WTC11 (cell line): ENCODE results near the gene CCDC9. TPM values are rescaled to one million over a fixed set of nuclear protein-coding genes. Genes with fewer than 3 reads are reported as not detected.

ENCODE experiments used
- ATAC-seq: fragments of 200-7000 bp; cut with Tn5 transposase; 2 replicates; pipeline ENCODE4 v1.10.0; 2021; ENCODE audit warnings: mild to moderate bottlenecking, moderate library complexity
- CTCF ChIA-PET: fragments of 300-600 bp; sonication (Branson Sonifier 250); formaldehyde crosslinking; loops from one replicate; lab custom pipeline; 2021; ENCODE audit warnings: antibody characterized with exemption; lab: Charles Lee
- POLR2A ChIA-PET: fragments of 350-600 bp; sonication (Branson Sonifier 250); formaldehyde crosslinking; loops from one replicate; lab custom pipeline; 2021; ENCODE audit warnings: antibody characterized with exemption; lab: Charles Lee
- DNase-seq: peaks from one replicate; pipeline ENCODE4 v3.0.0; 2021; ENCODE audit warnings: low spot score
- H3K27ac Mint-ChIP-seq: 2 replicates; pipeline ENCODE4 v1.8.0; 2021; ENCODE audit warnings: mixed read lengths
- H3K27me3 Mint-ChIP-seq: 2 replicates; pipeline ENCODE4 v1.8.0; 2021; ENCODE audit warnings: low read depth, mild to moderate bottlenecking, moderate library complexity, mixed read lengths
- H3K36me3 Mint-ChIP-seq: 2 replicates; pipeline ENCODE4 v1.8.0; 2021; ENCODE audit warnings: mixed read lengths
- H3K4me1 Mint-ChIP-seq: 2 replicates; pipeline ENCODE4 v1.8.0; 2022; ENCODE audit warnings: mixed read lengths
- H3K4me3 Mint-ChIP-seq: 2 replicates; pipeline ENCODE4 v1.8.0; 2021; ENCODE audit warnings: mild to moderate bottlenecking, moderate library complexity, mixed read lengths
- H3K9me3 Mint-ChIP-seq: 2 replicates; pipeline ENCODE4 v1.8.0; 2021; ENCODE audit warnings: mixed read lengths
- ARID4B ChIP-seq: sonication (generic); formaldehyde crosslinking; IDR thresholded peaks from 2 replicates; pipeline ENCODE4 v1.8.0; 2023; ENCODE audit warnings: missing genetic modification reagents, mild to moderate bottlenecking, borderline replicate concordance
- EMX1 ChIP-seq: fragments of 250-450 bp; sonication (Bioruptor Pico); IDR thresholded peaks from 2 replicates; pipeline ENCODE4 v1.8.0; 2021; ENCODE audit warnings: mild to moderate bottlenecking
- MYBL2 ChIP-seq: sonication (generic); formaldehyde crosslinking; IDR thresholded peaks from 2 replicates; pipeline ENCODE4 v1.8.1; 2023; ENCODE audit warnings: mild to moderate bottlenecking, moderate library complexity, missing genetic modification reagents
- NFE2L1 ChIP-seq: sonication (generic); formaldehyde crosslinking; IDR thresholded peaks from 2 replicates; pipeline ENCODE4 v1.8.1; 2023; ENCODE audit warnings: missing genetic modification reagents
- PRDM15 ChIP-seq: sonication (generic); formaldehyde crosslinking; IDR thresholded peaks from 2 replicates; pipeline ENCODE4 v1.8.0; 2022; ENCODE audit warnings: missing genetic modification reagents
- SMAD3 ChIP-seq: sonication (generic); formaldehyde crosslinking; IDR thresholded peaks from 2 replicates; pipeline ENCODE4 v1.8.0; 2022; ENCODE audit warnings: missing genetic modification reagents, mild to moderate bottlenecking, borderline replicate concordance
- TEAD4 ChIP-seq: sonication (generic); formaldehyde crosslinking; IDR thresholded peaks from 2 replicates; pipeline ENCODE4 v1.8.0; 2022; ENCODE audit warnings: mild to moderate bottlenecking, missing genetic modification reagents
- USF2 ChIP-seq: sonication (generic); formaldehyde crosslinking; IDR thresholded peaks from 2 replicates; pipeline ENCODE4 v1.8.1; 2023; ENCODE audit warnings: mild to moderate bottlenecking, missing genetic modification reagents, moderate library complexity
- ZBTB43 ChIP-seq: sonication (generic); formaldehyde crosslinking; IDR thresholded peaks from 2 replicates; pipeline ENCODE4 v1.8.1; 2023; ENCODE audit warnings: mild to moderate bottlenecking, missing genetic modification reagents
- ZNF121 ChIP-seq: sonication (generic); formaldehyde crosslinking; IDR thresholded peaks from 2 replicates; pipeline ENCODE4 v1.8.0; 2023; ENCODE audit warnings: missing genetic modification reagents
- ZNF263 ChIP-seq: sonication (generic); formaldehyde crosslinking; IDR thresholded peaks from 2 replicates; pipeline ENCODE4 v1.8.1; 2022; ENCODE audit warnings: low read depth, mild to moderate bottlenecking, moderate library complexity, missing genetic modification reagents
- ZNF317 ChIP-seq: sonication (generic); formaldehyde crosslinking; IDR thresholded peaks from 2 replicates; pipeline ENCODE4 v1.8.1; 2023; ENCODE audit warnings: low read depth, mild to moderate bottlenecking, moderate library complexity, missing genetic modification reagents, borderline replicate concordance
- ZNF396 ChIP-seq: fragments of 250-450 bp; sonication (Bioruptor Pico); IDR thresholded peaks from 2 replicates; pipeline ENCODE4 v1.8.0; 2021; ENCODE audit warnings: mild to moderate bottlenecking, moderate library complexity, borderline replicate concordance
- ZNF532 ChIP-seq: fragments of 250-450 bp; sonication (Bioruptor Pico); IDR thresholded peaks from 2 replicates; pipeline ENCODE4 v1.9.0; 2021; ENCODE audit warnings: mild to moderate bottlenecking, borderline replicate concordance
- total RNA-seq: library from RNA; stranded (reverse); gene quantifications from 3 replicates; pipeline ENCODE4 v1.2.3, GENCODE V29; 2021

The CCDC9 gene
- total RNA-seq, 1 experiment from 2014 or later, result 37.7 TPM

- no peak for TF ChIP-seq PRDM15 (CRISPR knock-in tag)
- no peak for TF ChIP-seq ZNF396 (CRISPR knock-in tag)
- TF ChIP-seq, all 79 proteins: peak for 4
Measured at GRCh38 chr19:47280183-47280797, 24.0 kb downstream of the CCDC9 start (continued).

- POLR2A ChIA-PET, result no interaction called here
- no peaks in the 10 kb centered on the region for H3K4me1 Mint-ChIP-seq
- no peak for DNase-seq
- 0 out of 2 replicates have a peak, but pooled peaks cover 2% of the 10 kb centered on the region for H3K36me3 Mint-ChIP-seq
- TF ChIP-seq ZNF121 (CRISPR knock-in tag), result no peak
- no peak for TF ChIP-seq SMAD3 (CRISPR knock-in tag)
- no peak for TF ChIP-seq ZNF532 (CRISPR knock-in tag)
- TF ChIP-seq NFE2L1 (CRISPR knock-in tag), result no peak
- TF ChIP-seq ZNF317 (CRISPR knock-in tag), result no peak
- no peak for TF ChIP-seq MYBL2
- TF ChIP-seq ZBTB43 (CRISPR knock-in tag), result no peak
- TF ChIP-seq ARID4B (CRISPR knock-in tag), result no peak
- TF ChIP-seq TEAD4 (CRISPR knock-in tag), result no peak
- no peak for TF ChIP-seq EMX1 (CRISPR knock-in tag)
- no peak for TF ChIP-seq USF2 (CRISPR knock-in tag)
- TF ChIP-seq ZNF263 (CRISPR knock-in tag), result no peak
- TF ChIP-seq PRDM15 (CRISPR knock-in tag), result no peak
- no peak overlapping the region for H3K27ac Mint-ChIP-seq
- H3K4me3 Mint-ChIP-seq, result no peak overlapping the region
- no peak for ATAC-seq
- H3K27me3 Mint-ChIP-seq, result peaks cover 5% of the 10 kb centered on the region; the same call in 1 of the 2 replicates
- CTCF ChIA-PET, result interaction anchor here (0.6 to 2.5 kb wide), 6 partner anchors 9 to 158 kb away, joined by 3 to 18 read pairs (median 4); partner anchors contain the start of genes DHX34 and INAFM1
- peaks cover 3% of the 10 kb centered on the region for H3K9me3 Mint-ChIP-seq
Measured at GRCh38 chr19:47283405-47284059, 27.2 kb downstream of the CCDC9 start.
